Loucy (cell line): ENCODE results near the gene DGCR2.

Source experiments
- H2AFZ ChIP-seq: fragments of 200-600 bp; sonication (generic); 2 replicates; pipeline ENCODE4 v1.6.0; 2016; ENCODE audit warnings: antibody characterized with exemption, mild to moderate bottlenecking, low read length, moderate library complexity
- H3F3A ChIP-seq: fragments of 200-600 bp; 2 replicates; pipeline ENCODE4 v1.6.0; 2016; ENCODE audit warnings: antibody characterized with exemption, low read depth, mild to moderate bottlenecking
- H3K27me3 ChIP-seq: fragments of 200-600 bp; sonication (generic); 2 replicates; pipeline ENCODE4 v1.6.1; 2014; ENCODE audit warnings: low read length, mild to moderate bottlenecking; ENCODE audit not compliant: insufficient read depth, poor library complexity, severe bottlenecking
- H3K36me3 ChIP-seq: fragments of 200-600 bp; sonication (generic); 2 replicates; pipeline ENCODE4 v1.6.1; 2016; ENCODE audit warnings: low read length; ENCODE audit not compliant: insufficient read depth
- H3K4me1 ChIP-seq: fragments of 200-600 bp; sonication (generic); 2 replicates; pipeline ENCODE4 v1.5.1; 2014; ENCODE audit warnings: low read length, mild to moderate bottlenecking; ENCODE audit not compliant: insufficient read depth, poor library complexity, severe bottlenecking
- H3K4me2 ChIP-seq: fragments of 200-600 bp; sonication (generic); 2 replicates; pipeline ENCODE4 v1.6.0; 2014; ENCODE audit warnings: antibody characterized with exemption, low read length, low read depth, mild to moderate bottlenecking; ENCODE audit not compliant: poor library complexity, severe bottlenecking
- H3K4me3 ChIP-seq: fragments of 200-600 bp; sonication (generic); 2 replicates; pipeline ENCODE4 v1.5.1; 2014; ENCODE audit warnings: low read length, mild to moderate bottlenecking, mixed read lengths; ENCODE audit not compliant: poor library complexity, severe bottlenecking
- H3K79me2 ChIP-seq: fragments of 200-600 bp; sonication (generic); 2 replicates; pipeline ENCODE4 v1.6.1; 2014; ENCODE audit warnings: low read length; ENCODE audit not compliant: insufficient read depth
- H3K9ac ChIP-seq: fragments of 200-600 bp; sonication (generic); 2 replicates; pipeline ENCODE4 v1.6.0; 2014; ENCODE audit warnings: mild to moderate bottlenecking, low read depth, low read length, moderate library complexity; ENCODE audit not compliant: poor library complexity, severe bottlenecking
- H3K9me2 ChIP-seq: fragments of 200-600 bp; sonication (generic); replicated peaks from 2 replicates; pipeline ENCODE4 v1.6.1; 2016; ENCODE audit warnings: low read depth, low read length, mixed read lengths
- H3K9me3 ChIP-seq: fragments of 200-600 bp; sonication (generic); 2 replicates; pipeline ENCODE4 v1.6.1; 2014; ENCODE audit warnings: mild to moderate bottlenecking, antibody characterized with exemption, low read length, low read depth; ENCODE audit not compliant: insufficient read depth
- H4K20me1 ChIP-seq: fragments of 200-600 bp; sonication (generic); 2 replicates; pipeline ENCODE4 v1.6.0; 2014; ENCODE audit warnings: antibody characterized with exemption, low read length, mild to moderate bottlenecking; ENCODE audit not compliant: insufficient read depth, poor library complexity, severe bottlenecking
- EZH2phosphoT487 ChIP-seq: fragments of 200-600 bp; IDR thresholded peaks from 2 replicates; pipeline ENCODE4 v1.6.1; 2018; ENCODE audit warnings: antibody characterized with exemption, mild to moderate bottlenecking, moderate library complexity, borderline replicate concordance
- TF ChIP-seq, protein P1 (sequence below): fragments of 200-600 bp; sonication (generic); conservative IDR thresholded peaks from 2 replicates; pipeline ENCODE4 v1.5.1; 2014; ENCODE audit warnings: mild to moderate bottlenecking, antibody characterized with exemption, low read length

DGCR2 gene

GRCh38 chr22:19142394-19142793 lies 20.2 kb upstream of the DGCR2 start:
- H3K36me3 ChIP-seq = peaks cover 18% of the 10 kb centered on the region; the same call in 1 of the 2 replicates
- no peaks in the 10 kb centered on the region for H3K9me3 ChIP-seq
- no peaks in the 10 kb centered on the region for H3K27me3 ChIP-seq
- H4K20me1 ChIP-seq = peaks cover 9% of the 10 kb centered on the region
- TF ChIP-seq, protein P1, sequence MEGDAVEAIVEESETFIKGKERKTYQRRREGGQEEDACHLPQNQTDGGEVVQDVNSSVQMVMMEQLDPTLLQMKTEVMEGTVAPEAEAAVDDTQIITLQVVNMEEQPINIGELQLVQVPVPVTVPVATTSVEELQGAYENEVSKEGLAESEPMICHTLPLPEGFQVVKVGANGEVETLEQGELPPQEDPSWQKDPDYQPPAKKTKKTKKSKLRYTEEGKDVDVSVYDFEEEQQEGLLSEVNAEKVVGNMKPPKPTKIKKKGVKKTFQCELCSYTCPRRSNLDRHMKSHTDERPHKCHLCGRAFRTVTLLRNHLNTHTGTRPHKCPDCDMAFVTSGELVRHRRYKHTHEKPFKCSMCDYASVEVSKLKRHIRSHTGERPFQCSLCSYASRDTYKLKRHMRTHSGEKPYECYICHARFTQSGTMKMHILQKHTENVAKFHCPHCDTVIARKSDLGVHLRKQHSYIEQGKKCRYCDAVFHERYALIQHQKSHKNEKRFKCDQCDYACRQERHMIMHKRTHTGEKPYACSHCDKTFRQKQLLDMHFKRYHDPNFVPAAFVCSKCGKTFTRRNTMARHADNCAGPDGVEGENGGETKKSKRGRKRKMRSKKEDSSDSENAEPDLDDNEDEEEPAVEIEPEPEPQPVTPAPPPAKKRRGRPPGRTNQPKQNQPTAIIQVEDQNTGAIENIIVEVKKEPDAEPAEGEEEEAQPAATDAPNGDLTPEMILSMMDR = no peak
- TF ChIP-seq EZH2phosphoT487 = no peak
- H3K9me2 ChIP-seq = no peaks in the 10 kb centered on the region
- H3K79me2 ChIP-seq = peaks cover 15% of the 10 kb centered on the region
- no peak overlapping the region for H3K4me2 ChIP-seq
- no peak overlapping the region for H3K4me3 ChIP-seq
- peaks cover 7% of the 10 kb centered on the region for H3K4me1 ChIP-seq
- no peak overlapping the region for H2AFZ ChIP-seq
- H3K9ac ChIP-seq = no peak overlapping the region
- no peaks in the 10 kb centered on the region for H3F3A ChIP-seq

DNA sequence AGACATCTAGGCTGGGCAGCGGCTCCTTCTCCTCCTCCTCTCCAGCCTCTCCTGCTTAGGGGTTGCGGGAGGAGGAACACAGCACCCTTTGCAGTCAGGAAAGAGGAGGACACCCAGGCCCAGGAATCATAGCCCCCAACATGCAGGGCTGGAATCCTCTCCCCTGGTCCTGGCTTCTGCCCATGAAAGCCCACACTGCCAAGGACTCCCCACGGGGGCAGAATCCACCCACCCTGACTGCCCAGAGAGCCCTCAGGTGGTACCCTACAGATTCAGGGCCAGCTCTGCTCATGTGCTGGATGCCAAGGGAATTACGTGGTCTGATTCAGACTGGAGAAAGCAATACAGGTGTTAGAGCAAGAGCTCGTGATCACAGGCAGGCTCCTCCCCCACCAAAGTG lies 17.8 kb upstream of the DGCR2 start:
- H3F3A ChIP-seq = no peaks in the 10 kb centered on the region
- peaks cover 15% of the 10 kb centered on the region for H3K79me2 ChIP-seq
- H4K20me1 ChIP-seq = peaks cover 9% of the 10 kb centered on the region
- peaks cover 18% of the 10 kb centered on the region; the same call in 1 of the 2 replicates for H3K36me3 ChIP-seq
- no peak overlapping the region for H3K4me2 ChIP-seq
- H2AFZ ChIP-seq = no peak overlapping the region
- H3K9me2 ChIP-seq = no peaks in the 10 kb centered on the region
- TF ChIP-seq, protein P1 = no peak
- TF ChIP-seq EZH2phosphoT487 = no peak
- H3K9me3 ChIP-seq = no peaks in the 10 kb centered on the region
- H3K27me3 ChIP-seq = no peaks in the 10 kb centered on the region
- no peak overlapping the region for H3K9ac ChIP-seq
- no peak overlapping the region for H3K4me3 ChIP-seq
- peaks cover 7% of the 10 kb centered on the region for H3K4me1 ChIP-seq

GRCh38 chr22:19139001-19139356 lies 16.8 kb upstream of the DGCR2 start:
- TF ChIP-seq, protein P1 = no peak
- no peak for TF ChIP-seq EZH2phosphoT487
- peaks cover 5% of the 10 kb centered on the region for H4K20me1 ChIP-seq

More at GRCh38 chr22:19139001-19139356, 16.8 kb upstream of the DGCR2 start:
- Histone ChIP-seq H3K9me3 (no peaks in the 10 kb centered on the region), H3K27me3 (no peaks in the 10 kb centered on the region), H3K9ac (no peak overlapping the region), H2AFZ (no peak overlapping the region), H3K4me3 (no peak overlapping the region), H3K36me3 (peaks cover 19% of the 10 kb centered on the region; the same call in 1 of the 2 replicates), H3K4me2 (no peak overlapping the region), H3K9me2 (no peaks in the 10 kb centered on the region), H3K79me2 (peaks cover 10% of the 10 kb centered on the region), H3F3A (no peaks in the 10 kb centered on the region), H3K4me1 (peaks cover 5% of the 10 kb centered on the region)
